GM21360 (cell line): Measurements from ENCODE around the gene POTEB2.
"Not testable (repeated sequence)": the region's sequence is repeated elsewhere in the genome, so short reads cannot be mapped to it uniquely, and the experiment has no call there.

ENCODE experiments used
- ATAC-seq: cut with Tn5 transposase; IDR thresholded peaks from one replicate; pipeline ENCODE4 v1.9.1; 2021; ENCODE audit warnings: mild to moderate bottlenecking, moderate library complexity; ENCODE audit not compliant: unreplicated experiment

POTEB2 gene

GRCh38 chr15:20866214-20866613 lies at the start of gene POTEB2:
POTEB2 (minus strand) TSS chr15:20866314; CDS start chr15:20866281, 33 bp downstream.
- not testable (repeated sequence) for ATAC-seq

- not testable (repeated sequence) for ATAC-seq
Observed at GRCh38 chr15:20879916-20880315, 13.8 kb upstream of the POTEB2 start.

- ATAC-seq: not testable (repeated sequence)
Observed at GRCh38 chr15:20878464-20878863, 12.3 kb upstream of the POTEB2 start.

- ATAC-seq: not testable (repeated sequence)
Observed at GRCh38 chr15:20877819-20878218, 11.7 kb upstream of the POTEB2 start.
